NCI-H2081 treated with DMSO at 0.1 percent for 48 hours (cell line): Measurements from ENCODE around the gene SBF1.

ENCODE experiments used
- DNase-seq: peaks from one replicate; lab custom pipeline; 2025; lab: John Stamatoyannopoulos, UW

The SBF1 gene

GRCh38 chr22:50467773-50468440 lies 6.9 kb downstream of the SBF1 start:
- no peak for DNase-seq

GRCh38 chr22:50467341-50467740 lies 7.5 kb downstream of the SBF1 start:
- DNase-seq, result no peak

GRCh38 chr22:50465066-50465930 lies 9.5 kb downstream of the SBF1 start:
- no peak for DNase-seq

- DNase-seq, result no peak
Measured at GRCh38 chr22:50464451-50464850, 10.4 kb downstream of the SBF1 start.

- no peak for DNase-seq
Measured at GRCh38 chr22:50463188-50463900, 11.5 kb downstream of the SBF1 start.

GRCh38 chr22:50461979-50462540 lies 12.8 kb downstream of the SBF1 start:
- DNase-seq, result no peak

GRCh38 chr22:50461536-50461935 lies 13.3 kb downstream of the SBF1 start:
- no peak for DNase-seq

- DNase-seq, result no peak
Measured at GRCh38 chr22:50460938-50461337, 13.9 kb downstream of the SBF1 start.

GRCh38 chr22:50459496-50460140 lies 15.2 kb downstream of the SBF1 start:
- DNase-seq, result no peak

- DNase-seq, result no peak
Measured at GRCh38 chr22:50459016-50459415, 15.8 kb downstream of the SBF1 start.

- DNase-seq, result no peak
Measured at GRCh38 chr22:50456466-50457234, 18.2 kb downstream of the SBF1 start.

- DNase-seq, result no peak
Measured at GRCh38 chr22:50456026-50456425, 18.8 kb downstream of the SBF1 start.

- DNase-seq, result no peak
Measured at GRCh38 chr22:50455201-50455600, 19.6 kb downstream of the SBF1 start.

- no peak for DNase-seq
Measured at GRCh38 chr22:50454556-50455075, 20.2 kb downstream of the SBF1 start.

GRCh38 chr22:50452649-50453048 lies 22.2 kb downstream of the SBF1 start:
- no peak for DNase-seq

- DNase-seq, result no peak
Measured at GRCh38 chr22:50447576-50448551, 27.0 kb downstream of the SBF1 start.

- DNase-seq, result no peak
Measured at GRCh38 chr22:50446708-50447575, 27.9 kb downstream of the SBF1 start.

GRCh38 chr22:50445880-50446707 lies 28.7 kb downstream of the SBF1 start:
- no peak for DNase-seq
